Astrocyte of the spinal cord (primary cell): ENCODE results near the gene MGAT4A.

Source experiments
- DNase-seq: peaks from one replicate; pipeline ENCODE4 v3.0.0; 2011; ENCODE audit warnings: low read depth, low spot score
- H3K4me3 ChIP-seq: 2 replicates; pipeline ENCODE4 v1.5.1; 2011; ENCODE audit warnings: low read depth, mild to moderate bottlenecking, low read length, moderate library complexity
- CTCF ChIP-seq: IDR thresholded peaks from 2 replicates; pipeline ENCODE4 v1.5.1; 2012; ENCODE audit warnings: low read depth, mild to moderate bottlenecking, low read length, inconsistent platforms
- in situ Hi-C: cut with HindIII; loops from 2 replicates; pipeline ENCODE4 v1.10.0; 2017; ENCODE audit warnings: low sequenced_read_pairs

Gene MGAT4A

GRCh38 chr2:98750593-98751282 lies 19.8 kb upstream of the MGAT4A start:
- no peak for TF ChIP-seq CTCF
- DNase-seq = no peak
- in situ Hi-C loops = no loop called here
- no peak overlapping the region for H3K4me3 ChIP-seq

GRCh38 chr2:98749066-98749450 lies 18.1 kb upstream of the MGAT4A start:
- no peak for DNase-seq
- H3K4me3 ChIP-seq = no peak overlapping the region
- TF ChIP-seq CTCF = no peak
- in situ Hi-C loops = no loop called here

- no peak for TF ChIP-seq CTCF
- no peak for DNase-seq
- in situ Hi-C loops = no loop called here
- H3K4me3 ChIP-seq = no peak overlapping the region
These were observed 17.5 kb upstream of the MGAT4A start for GRCh38 chr2:98748292-98749065.

GRCh38 chr2:98747888-98748287 lies 17.0 kb upstream of the MGAT4A start:
- no peak for DNase-seq
- no peak overlapping the region for H3K4me3 ChIP-seq
- in situ Hi-C loops = no loop called here
- no peak for TF ChIP-seq CTCF

- no peak overlapping the region for H3K4me3 ChIP-seq
- no peak for DNase-seq
- in situ Hi-C loops = no loop called here
- TF ChIP-seq CTCF = no peak
These were observed 15.5 kb upstream of the MGAT4A start for GRCh38 chr2:98746426-98746825.

- in situ Hi-C loops = no loop called here
- no peak for DNase-seq
- no peak overlapping the region for H3K4me3 ChIP-seq
- no peak for TF ChIP-seq CTCF
These were observed 13.7 kb upstream of the MGAT4A start for GRCh38 chr2:98744595-98744994.
